K562 (cell line): ENCODE measurements around the gene SNX27. TPM values are rescaled to one million over a fixed set of nuclear protein-coding genes. Genes with fewer than 3 reads are reported as not detected.

ENCODE experiments used
- BHLHE40 ChIP-seq: IDR thresholded peaks from 2 replicates; pipeline ENCODE4 v1.6.1; 2011; ENCODE audit warnings: low read length, improper control_type of control experiment
- CBFA2T3 ChIP-seq: fragments of 450-650 bp; IDR thresholded peaks from 2 replicates; pipeline ENCODE4 v1.6.1; 2017
- CREM ChIP-seq: IDR thresholded peaks from 2 replicates; pipeline ENCODE4 v1.6.1; 2014; ENCODE audit warnings: antibody characterized with exemption, low read depth
- CSDE1 ChIP-seq, 2 experiments: fragments of 450-650 bp; IDR thresholded peaks; 2 replicates each; pipeline ENCODE4 v1.6.1; 2016; ENCODE audit warnings: mild to moderate bottlenecking in 1 of 2
- E2F3 ChIP-seq: fragments of 250-450 bp; sonication (Bioruptor Pico); IDR thresholded peaks from 2 replicates; pipeline ENCODE4 v1.4.0; 2020; ENCODE audit warnings: mild to moderate bottlenecking
- MED1 ChIP-seq: sonication (generic); formaldehyde crosslinking; IDR thresholded peaks from 2 replicates; pipeline ENCODE4 v1.8.1; 2023; ENCODE audit warnings: missing genetic modification reagents, borderline replicate concordance
- MTA2 ChIP-seq: fragments of 450-650 bp; IDR thresholded peaks from 2 replicates; pipeline ENCODE4 v1.6.1; 2016; ENCODE audit warnings: low read depth
- SAFB2 ChIP-seq: fragments of 200-400 bp; formaldehyde crosslinking; IDR thresholded peaks from 2 replicates; pipeline ENCODE4 v1.6.1; 2018; ENCODE audit warnings: borderline replicate concordance, low read length, low read depth, moderate library complexity; ENCODE audit not compliant: severe bottlenecking
- SIRT6 ChIP-seq: IDR thresholded peaks from one replicate; pipeline ENCODE4 v1.6.1; 2012; ENCODE audit warnings: low read depth, mild to moderate bottlenecking, control low read depth, inconsistent platforms, low read length, moderate library complexity
- TEAD4 ChIP-seq, 2 experiments: sonication (generic) in 1 of 2; formaldehyde crosslinking in 1 of 2; IDR thresholded peaks; 2 replicates each; pipeline versions ENCODE4 v1.6.1 to v1.8.0; 2012 to 2022; ENCODE audit warnings: borderline replicate concordance in 1 of 2, inconsistent platforms in 1 of 2, low read length in 1 of 2, mild to moderate bottlenecking in 1 of 2, missing genetic modification reagents in 1 of 2
- ZFP1 ChIP-seq: fragments of 450-650 bp; formaldehyde crosslinking; IDR thresholded peaks from 2 replicates; pipeline ENCODE4 v1.4.0; 2020; ENCODE audit warnings: mild to moderate bottlenecking, mixed read lengths
- ZNF174 ChIP-seq: fragments of 250-450 bp; sonication (Bioruptor Pico); IDR thresholded peaks from 2 replicates; pipeline ENCODE4 v1.4.0; 2020; ENCODE audit warnings: mild to moderate bottlenecking
- polyA plus RNA-seq, 8 experiments: library from polyadenylated mRNA; depleted of rRNA in 4 of 8; stranded (reverse) in 5 of 8; unstranded in 3 of 8; fragments of >200 nt; fragmentation: Nextera tagmentation in 2 of 8; fragmentation: Illumina TruSeq in 1 of 8; extraction: Ambion mirVana in 2 of 8; extraction: Trizol in 1 of 8; gene quantifications; 2 replicates each; pipeline versions ENCODE4 v1.2.1 to v1.2.3, GENCODE V29; 2011 to 2014; ENCODE audit warnings: inconsistent platforms in 1 of 8, missing spikeins in 1 of 8
- total RNA-seq, 7 experiments: library from RNA; depleted of rRNA in 6 of 7; stranded (reverse); fragments of >200 nt in 6 of 7; fragmentation: Illumina TruSeq in 2 of 7; extraction: Trizol in 2 of 7; gene quantifications; 2 replicates each; pipeline versions ENCODE4 v1.2.1 to v1.2.3, GENCODE V29; 2011 to 2021; ENCODE audit warnings: low replicate concordance in 1 of 7
- TF ChIP-seq, protein P1 (sequence below), 2 experiments: fragments of 200-800 bp in 1 of 2; sonication (Bioruptor generic) in 1 of 2; sonication (generic) in 1 of 2; formaldehyde crosslinking in 1 of 2; IDR thresholded peaks in 1 of 2; conservative IDR thresholded peaks in 1 of 2; 2 replicates each; pipeline versions ENCODE4 v1.5.0 to v1.6.1; 2016 to 2020; ENCODE audit warnings: missing compliant biosample characterization in 1 of 2, missing genetic modification characterization in 1 of 2, missing genetic modification reagents in 1 of 2
- TF ChIP-seq, protein P2 (sequence below): fragments of 250-450 bp; sonication (Bioruptor Pico); IDR thresholded peaks from 2 replicates; pipeline ENCODE4 v1.4.0; 2020
- TF ChIP-seq, protein P3 (sequence below): fragments of 250-450 bp; sonication (Bioruptor Pico); IDR thresholded peaks from 2 replicates; pipeline ENCODE4 v1.4.0; 2020; ENCODE audit warnings: borderline replicate concordance
- TF ChIP-seq, protein P4 (sequence below), 3 experiments: fragments of 200-800 bp in 1 of 3; sonication (Bioruptor generic) in 1 of 3; sonication (generic) in 1 of 3; formaldehyde crosslinking in 1 of 3; IDR thresholded peaks; 2 replicates each; pipeline versions ENCODE4 v1.6.1 to v1.8.0; 2016 to 2022; ENCODE audit warnings: mild to moderate bottlenecking in 2 of 3, missing compliant biosample characterization in 2 of 3, missing genetic modification characterization in 2 of 3, missing genetic modification reagents in 1 of 3
- TF ChIP-seq, protein P5 (sequence below): IDR thresholded peaks from 2 replicates; pipeline ENCODE4 v1.6.1; 2012; ENCODE audit warnings: low read depth, low read length, improper control_type of control experiment, borderline replicate concordance
- TF ChIP-seq, protein P6 (sequence below): fragments of 450-650 bp; IDR thresholded peaks from 2 replicates; pipeline ENCODE4 v1.6.1; 2017; ENCODE audit warnings: mild to moderate bottlenecking, moderate library complexity

The SNX27 gene
- total and polyA plus RNA-seq, 9 of the 15 experiments (the other 6 are each of a cell fraction or from before 2014, with no cell fraction given), result 4.5 to 18.7 (median 10.1) TPM

DNA sequence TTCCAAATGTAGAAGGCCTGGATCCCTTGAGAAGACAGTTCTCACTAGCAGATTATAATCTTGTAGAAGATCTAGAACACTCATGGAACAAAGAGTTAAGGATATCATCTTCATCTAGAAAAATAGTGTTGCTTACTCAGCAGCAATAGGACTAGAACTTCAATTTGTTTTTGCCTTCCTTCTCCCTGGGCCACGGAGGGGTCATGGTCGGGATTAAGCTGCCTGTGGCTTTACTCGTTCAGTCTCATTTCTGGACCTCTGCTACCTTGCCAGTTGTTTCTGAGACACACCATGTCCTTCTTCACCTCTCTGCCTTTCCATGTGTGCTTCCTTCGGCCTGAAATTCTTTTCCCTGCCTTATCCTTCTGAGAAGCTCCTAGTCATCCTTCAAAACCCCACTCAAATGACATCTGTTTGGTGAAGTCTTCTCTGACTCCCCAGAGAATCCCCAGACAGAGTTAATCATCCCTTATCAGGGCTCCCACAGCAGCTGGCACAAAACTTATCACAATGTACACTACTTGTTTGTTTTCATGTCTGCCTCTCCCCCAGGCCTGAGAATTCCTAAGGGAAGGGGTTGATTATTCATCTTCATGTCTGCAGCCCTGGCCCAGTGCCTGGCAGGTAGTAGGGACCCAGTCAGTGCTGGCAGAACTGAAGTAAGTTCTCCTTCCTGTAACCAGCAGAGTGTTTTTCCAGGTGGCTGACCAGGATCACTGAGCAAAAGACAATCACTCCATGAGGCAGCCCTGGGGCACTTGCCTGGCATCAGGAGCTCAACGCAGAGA is 15.5 kb upstream of the SNX27 start (continued):
- TF ChIP-seq, protein P1, sequence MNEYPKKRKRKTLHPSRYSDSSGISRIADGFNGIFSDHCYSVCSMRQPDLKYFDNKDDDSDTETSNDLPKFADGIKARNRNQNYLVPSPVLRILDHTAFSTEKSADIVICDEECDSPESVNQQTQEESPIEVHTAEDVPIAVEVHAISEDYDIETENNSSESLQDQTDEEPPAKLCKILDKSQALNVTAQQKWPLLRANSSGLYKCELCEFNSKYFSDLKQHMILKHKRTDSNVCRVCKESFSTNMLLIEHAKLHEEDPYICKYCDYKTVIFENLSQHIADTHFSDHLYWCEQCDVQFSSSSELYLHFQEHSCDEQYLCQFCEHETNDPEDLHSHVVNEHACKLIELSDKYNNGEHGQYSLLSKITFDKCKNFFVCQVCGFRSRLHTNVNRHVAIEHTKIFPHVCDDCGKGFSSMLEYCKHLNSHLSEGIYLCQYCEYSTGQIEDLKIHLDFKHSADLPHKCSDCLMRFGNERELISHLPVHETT (CRISPR knock-in tag; conservative IDR thresholded peaks at IDR 0.05 in 1 of 2, IDR thresholded peaks at IDR 0.05 in 1 of 2), result peak in 1 of 2 experiments; percentile 90; a peak in 2 of 4 replicates
- peak; percentile 56; the same call in 1 of the 2 replicates for TF ChIP-seq CREM
- TF ChIP-seq ZNF174 (CRISPR knock-in tag), result no peak
- no peak for TF ChIP-seq E2F3
- no peak for TF ChIP-seq ZFP1 (CRISPR knock-in tag)
- no peak for TF ChIP-seq MED1 (CRISPR knock-in tag)
- TF ChIP-seq CBFA2T3, result peak; percentile 99
- TF ChIP-seq, protein P2, sequence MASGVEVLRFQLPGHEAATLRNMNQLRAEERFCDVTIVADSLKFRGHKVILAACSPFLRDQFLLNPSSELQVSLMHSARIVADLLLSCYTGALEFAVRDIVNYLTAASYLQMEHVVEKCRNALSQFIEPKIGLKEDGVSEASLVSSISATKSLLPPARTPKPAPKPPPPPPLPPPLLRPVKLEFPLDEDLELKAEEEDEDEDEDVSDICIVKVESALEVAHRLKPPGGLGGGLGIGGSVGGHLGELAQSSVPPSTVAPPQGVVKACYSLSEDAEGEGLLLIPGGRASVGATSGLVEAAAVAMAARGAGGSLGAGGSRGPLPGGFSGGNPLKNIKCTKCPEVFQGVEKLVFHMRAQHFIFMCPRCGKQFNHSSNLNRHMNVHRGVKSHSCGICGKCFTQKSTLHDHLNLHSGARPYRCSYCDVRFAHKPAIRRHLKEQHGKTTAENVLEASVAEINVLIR (CRISPR knock-in tag), result no peak
- TF ChIP-seq BHLHE40, result peak; percentile 55; the same call in 1 of the 2 replicates
- TF ChIP-seq, protein P3, sequence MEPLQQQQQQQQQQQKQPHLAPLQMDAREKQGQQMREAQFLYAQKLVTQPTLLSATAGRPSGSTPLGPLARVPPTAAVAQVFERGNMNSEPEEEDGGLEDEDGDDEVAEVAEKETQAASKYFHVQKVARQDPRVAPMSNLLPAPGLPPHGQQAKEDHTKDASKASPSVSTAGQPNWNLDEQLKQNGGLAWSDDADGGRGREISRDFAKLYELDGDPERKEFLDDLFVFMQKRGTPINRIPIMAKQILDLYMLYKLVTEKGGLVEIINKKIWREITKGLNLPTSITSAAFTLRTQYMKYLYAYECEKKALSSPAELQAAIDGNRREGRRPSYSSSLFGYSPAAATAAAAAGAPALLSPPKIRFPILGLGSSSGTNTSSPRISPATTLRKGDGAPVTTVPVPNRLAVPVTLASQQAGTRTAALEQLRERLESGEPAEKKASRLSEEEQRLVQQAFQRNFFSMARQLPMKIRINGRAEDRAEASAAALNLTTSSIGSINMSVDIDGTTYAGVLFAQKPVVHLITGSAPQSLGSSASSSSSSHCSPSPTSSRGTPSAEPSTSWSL (CRISPR knock-in tag), result no peak
- TF ChIP-seq, protein P4, sequence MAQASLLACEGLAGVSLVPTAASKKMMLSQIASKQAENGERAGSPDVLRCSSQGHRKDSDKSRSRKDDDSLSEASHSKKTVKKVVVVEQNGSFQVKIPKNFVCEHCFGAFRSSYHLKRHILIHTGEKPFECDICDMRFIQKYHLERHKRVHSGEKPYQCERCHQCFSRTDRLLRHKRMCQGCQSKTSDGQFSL (CRISPR knock-in tag; IDR thresholded peaks at IDR 0.05), result no peak
- TF ChIP-seq, protein P4 (tag; IDR thresholded peaks at IDR 0.05), result no peak
- TF ChIP-seq TEAD4 (IDR thresholded peaks at IDR 0.05; ENCODE audit: low read length), result peak; percentile 97
- TF ChIP-seq TEAD4 (CRISPR knock-in tag; IDR thresholded peaks at IDR 0.05; ENCODE audit: borderline replicate concordance), result no peak
- TF ChIP-seq, protein P5, sequence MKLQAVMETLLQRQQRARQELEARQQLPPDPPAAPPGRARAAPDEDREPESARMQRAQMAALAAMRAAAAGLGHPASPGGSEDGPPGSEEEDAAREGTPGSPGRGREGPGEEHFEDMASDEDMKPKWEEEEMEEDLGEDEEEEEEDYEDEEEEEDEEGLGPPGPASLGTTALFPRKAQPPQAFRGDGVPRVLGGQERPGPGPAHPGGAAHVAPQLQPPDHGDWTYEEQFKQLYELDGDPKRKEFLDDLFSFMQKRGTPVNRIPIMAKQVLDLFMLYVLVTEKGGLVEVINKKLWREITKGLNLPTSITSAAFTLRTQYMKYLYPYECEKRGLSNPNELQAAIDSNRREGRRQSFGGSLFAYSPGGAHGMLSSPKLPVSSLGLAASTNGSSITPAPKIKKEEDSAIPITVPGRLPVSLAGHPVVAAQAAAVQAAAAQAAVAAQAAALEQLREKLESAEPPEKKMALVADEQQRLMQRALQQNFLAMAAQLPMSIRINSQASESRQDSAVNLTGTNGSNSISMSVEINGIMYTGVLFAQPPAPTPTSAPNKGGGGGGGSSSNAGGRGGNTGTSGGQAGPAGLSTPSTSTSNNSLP, result peak; percentile 81; the same call in 1 of the 2 replicates
- TF ChIP-seq SIRT6, result no peak
- TF ChIP-seq CSDE1 (IDR thresholded peaks at IDR 0.05), result no peak
- peak; percentile 98 for TF ChIP-seq MTA2
- no peak for TF ChIP-seq SAFB2
- TF ChIP-seq, protein P6, sequence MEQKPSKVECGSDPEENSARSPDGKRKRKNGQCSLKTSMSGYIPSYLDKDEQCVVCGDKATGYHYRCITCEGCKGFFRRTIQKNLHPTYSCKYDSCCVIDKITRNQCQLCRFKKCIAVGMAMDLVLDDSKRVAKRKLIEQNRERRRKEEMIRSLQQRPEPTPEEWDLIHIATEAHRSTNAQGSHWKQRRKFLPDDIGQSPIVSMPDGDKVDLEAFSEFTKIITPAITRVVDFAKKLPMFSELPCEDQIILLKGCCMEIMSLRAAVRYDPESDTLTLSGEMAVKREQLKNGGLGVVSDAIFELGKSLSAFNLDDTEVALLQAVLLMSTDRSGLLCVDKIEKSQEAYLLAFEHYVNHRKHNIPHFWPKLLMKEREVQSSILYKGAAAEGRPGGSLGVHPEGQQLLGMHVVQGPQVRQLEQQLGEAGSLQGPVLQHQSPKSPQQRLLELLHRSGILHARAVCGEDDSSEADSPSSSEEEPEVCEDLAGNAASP, result no peak
